Stimulated activated CD8-positive, alpha-beta memory T cell treated with anti-CD3 and anti-CD28 coated beads, Interleukin-7, amount 100 ng/mL, for 24 hours (primary cell): Measurements from ENCODE around the gene WNT9B.

ENCODE experiments used
- DNase-seq: peaks from one replicate; pipeline ENCODE4 v3.0.0-alpha.2; 2020; ENCODE audit warnings: low read depth

The WNT9B gene

GRCh38 chr17:46851029-46851741 lies at the start of gene WNT9B:
TSS of gene WNT9B (plus strand) at chr17:46851583. CDS start at chr17:46851639, 56 bp downstream.
- DNase-seq, result no peak

GRCh38 chr17:46802800-46803199 lies 48.6 kb upstream of the WNT9B start:
- no peak for DNase-seq

GRCh38 chr17:46803544-46803943 lies 47.8 kb upstream of the WNT9B start:
- no peak for DNase-seq

GRCh38 chr17:46805771-46806170 lies 45.6 kb upstream of the WNT9B start:
- DNase-seq, result no peak

GRCh38 chr17:46809110-46809571 lies 42.2 kb upstream of the WNT9B start:
- DNase-seq, result no peak

- no peak for DNase-seq
These were observed 40.5 kb upstream of the WNT9B start for GRCh38 chr17:46810837-46811236.

- DNase-seq, result no peak
These were observed 39.3 kb upstream of the WNT9B start for GRCh38 chr17:46811978-46812583.

- no peak for DNase-seq
These were observed 38.6 kb upstream of the WNT9B start for GRCh38 chr17:46812624-46813318.

GRCh38 chr17:46813920-46814319 lies 37.5 kb upstream of the WNT9B start:
- DNase-seq, result no peak

GRCh38 chr17:46814446-46814845 lies 36.9 kb upstream of the WNT9B start:
- no peak for DNase-seq

- DNase-seq, result no peak
These were observed 35.7 kb upstream of the WNT9B start for GRCh38 chr17:46815474-46816353.

GRCh38 chr17:46817151-46817900 lies 34.1 kb upstream of the WNT9B start:
- DNase-seq, result no peak

- DNase-seq, result no peak
These were observed 33.5 kb upstream of the WNT9B start for GRCh38 chr17:46817901-46818209.

- no peak for DNase-seq
These were observed 33.0 kb upstream of the WNT9B start, which contains the start of gene WNT3 for GRCh38 chr17:46818316-46818928. TSS of gene WNT3 (minus strand) at chr17:46818692. CDS start at chr17:46818597, 95 bp downstream.

GRCh38 chr17:46818929-46819859 lies 32.2 kb upstream of the WNT9B start:
- DNase-seq, result no peak

GRCh38 chr17:46819906-46820351 lies 31.5 kb upstream of the WNT9B start:
- no peak for DNase-seq

GRCh38 chr17:46820592-46821450 lies 30.6 kb upstream of the WNT9B start:
- DNase-seq, result no peak

GRCh38 chr17:46821482-46822387 lies 29.6 kb upstream of the WNT9B start:
- no peak for DNase-seq
